BJ (cell line): Measurements from ENCODE around the gene GLS. TPM values are rescaled to one million over a fixed set of nuclear protein-coding genes. Genes with fewer than 3 reads are reported as not detected.

Experiments
- CTCF ChIA-PET: fragments of 350-600 bp; formaldehyde crosslinking; extraction: SDS; loops from one replicate; lab custom pipeline; 2021; ENCODE audit warnings: antibody characterized with exemption, inconsistent platforms; lab: Yijun Ruan, JAX
- POLR2A ChIA-PET: fragments of 300-600 bp; sonication (Branson Sonifier 250); formaldehyde crosslinking; extraction: SDS; loops from one replicate; lab custom pipeline; 2021; ENCODE audit warnings: antibody characterized with exemption; lab: Charles Lee
- DNase-seq: peaks from one replicate; pipeline ENCODE4 v3.0.0-alpha.2; 2011; ENCODE audit warnings: low read depth
- H3K27me3 ChIP-seq: 2 replicates; pipeline ENCODE4 v1.6.0; 2011; ENCODE audit warnings: low read length; ENCODE audit not compliant: control insufficient read depth, insufficient read depth
- H3K36me3 ChIP-seq: 2 replicates; pipeline ENCODE4 v1.5.1; 2011; ENCODE audit warnings: low read length; ENCODE audit not compliant: control insufficient read depth, insufficient read depth
- H3K4me3 ChIP-seq: 2 replicates; pipeline ENCODE4 v1.5.1; 2011; ENCODE audit warnings: low read depth, mild to moderate bottlenecking, control low read depth, low read length
- polyA plus RNA-seq: library from polyadenylated mRNA; depleted of rRNA; stranded (reverse); fragments of >200 nt; gene quantifications from 2 replicates; pipeline ENCODE4 v1.2.3, GENCODE V29; 2011; rRNA removed
- TF ChIP-seq, protein P1 (sequence below): IDR thresholded peaks from 2 replicates; pipeline ENCODE4 v1.5.1; 2011; ENCODE audit warnings: low read depth, mild to moderate bottlenecking, control low read depth, inconsistent platforms, low read length, moderate library complexity; ENCODE audit not compliant: insufficient read depth

Gene GLS
- polyA plus RNA-seq, 1 experiment = 132 TPM

DNA sequence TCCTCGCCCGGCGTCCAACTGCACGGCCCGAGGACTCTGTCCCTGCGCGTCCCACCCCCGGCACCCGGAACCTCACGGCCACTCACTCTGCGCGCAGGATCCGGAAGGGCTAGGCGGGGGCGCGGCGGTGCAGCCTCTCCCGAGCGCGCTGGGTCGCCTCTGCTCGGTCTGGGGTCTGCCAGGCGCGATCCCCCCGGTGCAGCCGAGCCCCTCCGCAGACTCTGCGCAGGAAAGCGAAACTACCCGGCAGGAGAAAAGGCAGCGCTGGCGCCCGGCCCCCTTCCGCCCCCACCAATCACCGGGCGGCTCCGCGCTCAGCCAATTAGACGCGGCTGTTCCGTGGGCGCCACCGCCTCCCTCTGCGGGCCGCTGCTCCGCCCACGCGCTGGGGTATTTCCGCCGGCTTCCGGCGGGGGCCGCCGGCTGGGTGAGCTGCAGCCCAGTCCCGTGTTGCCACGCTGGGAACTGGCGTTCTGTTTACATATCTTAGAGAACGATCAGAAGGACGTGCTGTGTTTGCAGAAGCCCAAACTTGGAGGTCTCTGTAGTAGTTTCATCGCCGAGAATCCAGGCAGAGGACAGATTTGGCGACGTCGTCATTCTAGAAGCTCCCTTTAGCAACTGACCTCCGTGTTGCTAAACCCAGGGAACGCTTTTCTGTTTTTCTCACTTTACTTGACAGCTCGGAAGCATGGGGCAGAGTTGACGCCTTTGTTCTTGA lies 133.5 kb downstream of the GLS start, which contains the start of gene STAT1:
STAT1 (minus strand) TSS at position 240 of the 721 bp plus-strand sequence. CDS start 4,168 bp downstream, outside the sequence.
- POLR2A ChIA-PET = no interaction called here
- TF ChIP-seq, protein P1, sequence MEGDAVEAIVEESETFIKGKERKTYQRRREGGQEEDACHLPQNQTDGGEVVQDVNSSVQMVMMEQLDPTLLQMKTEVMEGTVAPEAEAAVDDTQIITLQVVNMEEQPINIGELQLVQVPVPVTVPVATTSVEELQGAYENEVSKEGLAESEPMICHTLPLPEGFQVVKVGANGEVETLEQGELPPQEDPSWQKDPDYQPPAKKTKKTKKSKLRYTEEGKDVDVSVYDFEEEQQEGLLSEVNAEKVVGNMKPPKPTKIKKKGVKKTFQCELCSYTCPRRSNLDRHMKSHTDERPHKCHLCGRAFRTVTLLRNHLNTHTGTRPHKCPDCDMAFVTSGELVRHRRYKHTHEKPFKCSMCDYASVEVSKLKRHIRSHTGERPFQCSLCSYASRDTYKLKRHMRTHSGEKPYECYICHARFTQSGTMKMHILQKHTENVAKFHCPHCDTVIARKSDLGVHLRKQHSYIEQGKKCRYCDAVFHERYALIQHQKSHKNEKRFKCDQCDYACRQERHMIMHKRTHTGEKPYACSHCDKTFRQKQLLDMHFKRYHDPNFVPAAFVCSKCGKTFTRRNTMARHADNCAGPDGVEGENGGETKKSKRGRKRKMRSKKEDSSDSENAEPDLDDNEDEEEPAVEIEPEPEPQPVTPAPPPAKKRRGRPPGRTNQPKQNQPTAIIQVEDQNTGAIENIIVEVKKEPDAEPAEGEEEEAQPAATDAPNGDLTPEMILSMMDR = no peak
- no peaks in the 10 kb centered on the region for H3K36me3 ChIP-seq
- peak; percentile 64 for DNase-seq
- CTCF ChIA-PET = interaction anchor here (1.1 to 1.5 kb wide), 3 partner anchors 9 to 291 kb away, joined by 3 to 7 read pairs (median 5); no protein-coding TSS in a partner anchor
- peak within 1 kb of the TSS; percentile 62 for H3K4me3 ChIP-seq
- no peaks in the 10 kb centered on the region for H3K27me3 ChIP-seq

DNA sequence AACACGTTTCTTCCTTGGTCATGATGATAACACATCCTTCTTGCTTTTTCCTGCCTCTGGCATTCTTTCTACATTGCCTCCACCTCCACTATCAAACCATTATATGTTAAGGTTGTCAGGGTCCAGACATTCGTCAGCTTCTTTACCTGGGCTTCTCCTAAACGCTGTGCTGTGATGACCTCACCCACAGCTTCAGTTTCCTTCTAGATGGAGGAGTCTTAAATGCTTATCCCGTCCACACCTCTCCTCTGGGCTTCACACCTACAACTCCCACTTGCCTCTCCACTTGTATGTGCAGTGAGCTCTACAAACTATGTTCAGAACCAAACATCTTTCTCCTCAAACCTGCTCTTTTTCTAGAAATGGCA lies 134.0 kb downstream of the GLS start:
- DNase-seq = no peak
- TF ChIP-seq, protein P1 = no peak
- ChIA-PET CTCF (interaction anchor here (1.2 to 1.5 kb wide), 2 partner anchors 9 to 141 kb away, joined by 5 to 7 read pairs; no protein-coding TSS in a partner anchor), POLR2A (no interaction called here)
- Histone ChIP-seq H3K27me3 (no peaks in the 10 kb centered on the region), H3K36me3 (no peaks in the 10 kb centered on the region), H3K4me3 (peak overlapping the region; percentile 62)

Other genes starting within 250 kb of the GLS start
- gene NAB1, start 231.7 kb upstream of the GLS start, polyA plus RNA-seq = 14.1 and 19.5 TPM in 2 replicates
- gene STAT1, start 133.3 kb downstream of the GLS start, polyA plus RNA-seq = 166 and 180 TPM in 2 replicates